HG02610 (cell line): ENCODE measurements around the gene SEPTIN3.

ENCODE experiments used
- ATAC-seq: cut with Tn5 transposase; IDR thresholded peaks from one replicate; pipeline ENCODE4 v1.9.1; 2021; ENCODE audit warnings: mild to moderate bottlenecking, moderate library complexity; ENCODE audit not compliant: unreplicated experiment

Gene SEPTIN3

DNA sequence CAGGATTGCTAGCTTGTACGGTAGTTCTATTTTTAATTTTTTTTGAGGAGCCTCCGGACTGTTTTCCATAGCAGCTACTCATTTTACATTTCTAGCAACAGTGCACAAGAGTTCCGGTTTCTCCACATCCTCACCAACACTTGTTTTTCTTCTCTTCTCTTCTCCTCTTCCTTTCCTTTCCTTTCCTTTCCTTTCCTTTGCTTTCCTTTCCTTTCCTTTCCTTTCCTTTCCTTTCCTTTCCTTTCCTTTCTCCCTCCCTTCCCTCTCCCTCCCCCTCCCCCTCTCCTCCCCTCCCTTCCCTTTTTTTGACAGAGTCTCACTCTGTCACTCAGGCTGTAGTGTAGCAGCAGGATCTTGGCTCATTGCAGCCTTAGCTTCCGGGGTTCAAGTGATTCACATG is 38.7 kb downstream of the SEPTIN3 start:
- ATAC-seq, result no peak

DNA sequence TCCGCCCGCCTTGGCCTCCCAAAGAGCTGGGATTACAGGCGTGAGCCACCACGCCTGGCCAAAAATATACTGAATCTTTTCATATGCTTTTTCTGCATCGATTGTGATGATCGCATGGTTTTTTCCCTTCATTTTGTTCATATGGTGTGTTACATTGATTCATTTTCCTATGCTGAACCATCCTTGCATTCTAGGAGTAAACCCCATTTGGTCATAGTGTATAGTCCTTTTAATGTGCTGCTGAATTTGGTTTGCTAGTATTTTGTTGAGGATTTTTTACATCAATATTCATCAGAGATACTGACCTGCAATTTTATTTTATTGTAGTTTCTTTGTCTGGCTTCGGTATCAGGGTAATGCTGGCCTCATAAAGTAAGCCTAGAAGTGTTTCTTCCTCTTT is 41.5 kb downstream of the SEPTIN3 start:
- ATAC-seq, result no peak

DNA sequence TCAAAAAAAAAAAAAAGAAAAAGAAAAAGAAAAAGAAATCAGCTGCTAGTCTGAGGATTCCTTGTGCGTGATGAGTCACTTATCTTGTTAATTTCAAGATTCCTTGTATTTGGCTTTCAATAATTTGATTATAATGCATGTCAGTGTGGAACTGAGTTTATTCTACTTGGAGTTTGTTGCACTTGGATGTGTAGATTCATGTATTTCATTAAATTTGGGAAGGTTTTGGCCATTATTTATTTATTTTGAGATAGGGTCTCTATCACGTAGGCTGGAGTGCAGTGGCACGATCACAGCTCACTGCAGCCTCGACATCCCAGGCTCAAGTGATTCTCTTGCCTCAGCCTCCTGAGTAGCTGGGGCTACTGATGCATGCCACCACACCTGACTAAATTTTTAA is 44.1 kb downstream of the SEPTIN3 start:
- no peak for ATAC-seq

DNA sequence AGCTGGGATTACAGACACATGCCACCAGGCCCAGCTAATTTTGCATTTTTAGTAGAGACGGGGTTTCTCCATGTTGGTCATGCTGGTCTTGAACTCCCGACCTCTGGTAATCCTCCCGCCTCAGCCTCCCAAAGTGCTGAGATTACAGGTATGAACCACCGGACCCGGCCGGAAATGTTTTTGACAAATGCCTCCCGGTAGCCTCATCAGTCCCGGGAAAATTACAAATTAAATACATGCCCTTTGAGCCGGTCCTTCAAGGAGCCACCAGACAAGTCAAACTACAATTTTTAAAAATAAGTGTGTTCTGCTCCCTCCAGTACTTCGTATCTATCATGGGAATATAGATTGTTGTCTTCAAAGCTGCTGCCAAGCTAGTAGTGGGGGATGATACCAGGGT is 46.9 kb downstream of the SEPTIN3 start:
- ATAC-seq, result no peak

DNA sequence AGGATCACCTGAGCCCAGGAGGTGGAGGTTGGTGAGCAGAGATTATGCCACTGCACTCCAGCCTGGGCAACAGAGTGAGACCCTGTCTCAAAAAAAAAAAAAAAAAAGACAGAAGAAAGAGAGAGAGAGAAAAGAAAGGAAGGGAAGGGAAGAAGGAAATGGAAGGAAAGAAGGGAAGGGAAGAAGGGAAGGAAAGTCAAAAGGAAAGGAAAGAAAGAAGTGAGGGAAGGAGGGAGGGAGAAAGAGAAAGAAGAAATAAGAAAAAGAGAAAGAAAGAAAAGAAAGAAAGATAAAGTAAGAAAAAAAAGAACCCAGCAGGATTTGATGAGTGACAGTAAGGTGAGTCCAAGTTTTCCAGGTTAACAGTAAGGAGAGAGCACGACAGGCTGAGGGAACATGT is 49.0 kb downstream of the SEPTIN3 start:
- no peak for ATAC-seq
